Immature natural killer cell (primary cell): ENCODE results near the gene CDKL1. TPM values are rescaled to one million over a fixed set of nuclear protein-coding genes. Genes with fewer than 3 reads are reported as not detected.
A peak's percentile ranks its signal among the peaks of the same experiment; 100 is the strongest.
"Not testable (repeated sequence)": the region's sequence is repeated elsewhere in the genome, so short reads cannot be mapped to it uniquely, and the experiment has no call there.

Experiments used
- DNase-seq, 3 donors: peaks; one replicate each; pipeline ENCODE4 v3.0.0; 2022; ENCODE audit warnings: mixed read lengths in 1 of 3
- H3K27ac Mint-ChIP-seq, 6 donors: one replicate each; pipeline ENCODE4 v1.8.0; 2020; ENCODE audit warnings: mixed read lengths in 6 of 6, mild to moderate bottlenecking in 5 of 6, inconsistent platforms in 4 of 6, moderate library complexity in 3 of 6
- H3K27me3 Mint-ChIP-seq, 3 donors: one replicate each; pipeline ENCODE4 v1.8.0; 2020 to 2021; ENCODE audit warnings: low read depth in 3 of 3, mild to moderate bottlenecking in 3 of 3, mixed read lengths in 3 of 3, moderate library complexity in 3 of 3, inconsistent platforms in 1 of 3
- H3K36me3 Mint-ChIP-seq, 3 donors: one replicate each; pipeline ENCODE4 v1.8.0; 2020; ENCODE audit warnings: mixed read lengths in 3 of 3, inconsistent platforms in 2 of 3, mild to moderate bottlenecking in 2 of 3
- H3K4me1 Mint-ChIP-seq, 2 donors: one replicate each; pipeline ENCODE4 v1.8.0; 2020; ENCODE audit warnings: inconsistent platforms in 2 of 2, mild to moderate bottlenecking in 2 of 2, mixed read lengths in 2 of 2, moderate library complexity in 1 of 2
- H3K4me3 Mint-ChIP-seq, 5 donors: one replicate each; pipeline ENCODE4 v1.8.0; 2020; ENCODE audit warnings: mild to moderate bottlenecking in 5 of 5, mixed read lengths in 5 of 5, inconsistent platforms in 3 of 5, moderate library complexity in 3 of 5
- H3K9me3 Mint-ChIP-seq, 6 donors: one replicate each; pipeline ENCODE4 v1.8.0; 2020; ENCODE audit warnings: mild to moderate bottlenecking in 6 of 6, mixed read lengths in 6 of 6, inconsistent platforms in 4 of 6, moderate library complexity in 3 of 6
- polyA plus RNA-seq, 3 donors: library from polyadenylated mRNA; unstranded; fragments of 300-500 nt; fragmentation: Illumina TruSeq; gene quantifications; one replicate each; pipeline ENCODE4 v1.2.3, GENCODE V29; 2021

Gene CDKL1
- polyA plus RNA-seq, 3 donors from 2014 or later, result 3.6 to 9.9 (median 5.4) TPM

GRCh38 chr14:50331596-50331995 is 65.1 kb downstream of the CDKL1 start:
- Mint-ChIP-seq H3K9me3 (no peaks in the 10 kb centered on the region), H3K27me3 (no peaks in the 10 kb centered on the region), H3K36me3 (peaks cover 4 to 25% (median 19%) of the 10 kb centered on the region in 3 donors), H3K4me3 (no peak overlapping the region), H3K27ac (peak overlapping the region in 1 of 6 donors; percentile 51), H3K4me1 (peaks cover 21% of the 10 kb centered on the region in 2 donors)
- DNase-seq, result no peak

DNA sequence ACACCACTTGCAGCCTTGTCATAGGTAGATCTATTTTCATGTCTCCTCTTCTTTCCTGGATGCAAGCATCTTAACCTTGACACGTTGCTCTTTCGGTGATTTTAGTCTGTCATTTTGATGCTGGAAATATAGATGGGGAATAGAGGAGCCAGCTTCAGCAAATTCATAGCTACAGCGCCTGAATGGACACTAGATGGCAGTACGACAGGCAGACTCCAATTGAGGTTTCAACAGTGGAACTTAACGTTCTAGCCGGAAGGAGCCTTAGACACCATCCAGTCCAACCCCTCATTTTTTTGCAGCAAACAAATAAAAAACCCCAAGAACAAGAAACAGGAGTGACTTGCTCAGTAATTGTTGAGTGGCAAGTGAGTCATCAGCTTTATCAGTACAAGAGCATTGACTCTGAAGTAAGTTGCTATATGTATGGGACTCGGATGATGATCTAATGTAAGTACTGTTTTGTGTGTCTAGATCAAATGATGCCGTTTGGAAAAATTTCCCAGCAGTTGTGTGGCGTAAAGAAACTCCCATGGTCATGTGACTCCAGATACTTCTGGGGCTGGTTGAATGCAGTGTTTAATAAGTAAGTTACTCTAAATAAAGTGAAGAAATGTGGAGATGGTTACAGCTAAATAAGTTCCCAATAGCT is 75.5 kb downstream of the CDKL1 start:
- Mint-ChIP-seq H3K4me3 (no peak overlapping the region), H3K27ac (no peak overlapping the region), H3K27me3 (peaks cover 0 to 3% (median 2%) of the 10 kb centered on the region in 3 donors), H3K36me3 (peaks cover 3 to 10% (median 5%) of the 10 kb centered on the region in 3 donors), H3K9me3 (no peaks in the 10 kb centered on the region), H3K4me1 (peaks cover 0 to 24% of the 10 kb centered on the region in 2 donors)
- peak; percentile 74 to 84 (median 76) for DNase-seq

DNA sequence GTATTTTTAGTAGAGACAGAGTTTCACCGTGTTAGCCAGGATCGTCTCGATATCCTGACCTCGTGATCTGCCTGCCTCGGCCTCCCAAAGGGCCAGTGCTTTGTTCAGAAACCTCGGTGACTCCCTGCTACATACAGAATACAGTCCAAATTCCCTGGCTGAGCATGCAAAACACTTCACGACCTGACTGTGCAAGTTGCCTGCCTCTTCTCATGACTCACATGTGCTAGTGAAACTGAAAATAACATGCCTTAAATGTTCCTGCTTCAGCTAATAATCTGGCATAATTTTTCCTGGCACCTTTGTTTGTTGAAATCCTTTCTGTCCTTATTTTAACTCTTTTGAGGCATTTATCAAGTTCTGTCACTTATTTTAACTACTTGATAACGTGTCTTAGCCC is 76.4 kb downstream of the CDKL1 start:
- H3K4me3 Mint-ChIP-seq, result no peak overlapping the region
- H3K27me3 Mint-ChIP-seq, result peaks cover 0 to 3% (median 2%) of the 10 kb centered on the region in 3 donors
- no peaks in the 10 kb centered on the region for H3K9me3 Mint-ChIP-seq
- no peak for DNase-seq
- H3K27ac Mint-ChIP-seq, result no peak overlapping the region
- H3K36me3 Mint-ChIP-seq, result peaks cover 0 to 7% (median 6%) of the 10 kb centered on the region in 3 donors
- peaks cover 0 to 30% of the 10 kb centered on the region in 2 donors for H3K4me1 Mint-ChIP-seq

DNA sequence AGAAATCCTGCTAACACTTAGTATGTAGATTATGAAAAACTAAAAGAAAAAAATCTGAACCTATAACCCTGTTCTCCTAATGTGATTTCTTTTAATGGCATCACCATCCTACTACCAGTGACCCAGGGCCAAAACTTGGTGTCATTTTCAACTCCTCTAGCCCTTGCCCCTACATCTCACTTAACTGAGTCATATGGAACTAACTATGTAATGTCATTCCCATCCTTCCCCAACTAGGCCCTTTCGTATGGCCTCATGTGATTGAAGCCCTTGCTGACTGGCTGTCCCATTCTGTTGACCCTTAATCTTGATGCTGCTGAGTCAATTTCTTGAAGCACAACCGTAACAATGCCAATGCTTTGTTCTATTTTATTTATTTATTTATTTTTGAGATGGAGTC is 77.0 kb downstream of the CDKL1 start:
- peaks cover 0 to 6% (median 3%) of the 10 kb centered on the region in 3 donors for H3K36me3 Mint-ChIP-seq
- H3K27me3 Mint-ChIP-seq, result peaks cover 0 to 3% (median 2%) of the 10 kb centered on the region in 3 donors
- peak overlapping the region in 2 of 6 donors; percentile 17 to 64 for H3K27ac Mint-ChIP-seq
- no peak for DNase-seq
- peaks cover 0 to 30% of the 10 kb centered on the region in 2 donors for H3K4me1 Mint-ChIP-seq
- no peak overlapping the region for H3K4me3 Mint-ChIP-seq
- H3K9me3 Mint-ChIP-seq, result no peaks in the 10 kb centered on the region

GRCh38 chr14:50319293-50319692 is 77.4 kb downstream of the CDKL1 start:
- Mint-ChIP-seq H3K4me3 (no peak overlapping the region), H3K27ac (peak overlapping the region in 2 of 6 donors; percentile 27 to 64), H3K27me3 (peaks cover 0 to 3% (median 2%) of the 10 kb centered on the region in 3 donors), H3K36me3 (peaks cover 0 to 6% (median 3%) of the 10 kb centered on the region in 3 donors), H3K4me1 (peaks cover 1 to 32% of the 10 kb centered on the region in 2 donors), H3K9me3 (no peaks in the 10 kb centered on the region)
- no peak for DNase-seq

GRCh38 chr14:50318031-50318626 is 78.6 kb downstream of the CDKL1 start:
- H3K36me3 Mint-ChIP-seq, result peaks cover 0 to 6% (median 0%) of the 10 kb centered on the region in 3 donors
- H3K4me1 Mint-ChIP-seq, result peaks cover 12 to 44% of the 10 kb centered on the region in 2 donors
- no peak for DNase-seq
- H3K27ac Mint-ChIP-seq, result no peak overlapping the region
- H3K4me3 Mint-ChIP-seq, result no peak overlapping the region
- H3K27me3 Mint-ChIP-seq, result peaks cover 0 to 3% (median 2%) of the 10 kb centered on the region in 3 donors
- no peaks in the 10 kb centered on the region for H3K9me3 Mint-ChIP-seq

GRCh38 chr14:50314098-50314497 is 82.6 kb downstream of the CDKL1 start:
- not testable (repeated sequence) for DNase-seq, H3K36me3 Mint-ChIP-seq, H3K27me3 Mint-ChIP-seq, H3K9me3 Mint-ChIP-seq
- peaks cover 28 to 59% of the 10 kb centered on the region in 2 donors for H3K4me1 Mint-ChIP-seq
- H3K27ac Mint-ChIP-seq, result peak overlapping the region in 2 of 6 donors; percentile 30 to 32
- H3K4me3 Mint-ChIP-seq, result peak overlapping the region in 3 of 5 donors; percentile 94 to 96 (median 94)

GRCh38 chr14:50312734-50313054 is 84.0 kb downstream of the CDKL1 start:
- Mint-ChIP-seq H3K27me3 (peaks cover 3 to 8% (median 6%) of the 10 kb centered on the region in 3 donors), H3K4me3 (peak overlapping the region; percentile 94 to 97 (median 94)), H3K36me3 (peaks cover 0 to 6% (median 0%) of the 10 kb centered on the region in 3 donors), H3K4me1 (peaks cover 28 to 55% of the 10 kb centered on the region in 2 donors), H3K27ac (peak overlapping the region; percentile 95 to 99 (median 96)), H3K9me3 (no peaks in the 10 kb centered on the region)
- DNase-seq, result no peak

- Mint-ChIP-seq H3K4me3 (peak within 1 kb of the TSS; percentile 94 to 97 (median 94)), H3K27ac (peak within 1 kb of the TSS; percentile 95 to 99 (median 96)), H3K4me1 (peaks cover 28 to 52% of the 10 kb centered on the region in 2 donors), H3K27me3 (peaks cover 3 to 8% (median 6%) of the 10 kb centered on the region in 3 donors), H3K36me3 (peaks cover 0 to 6% (median 0%) of the 10 kb centered on the region in 3 donors), H3K9me3 (no peaks in the 10 kb centered on the region)
- DNase-seq, result peak; percentile 93 to 94 (median 93)
Measured at GRCh38 chr14:50311972-50312733, 84.5 kb downstream of the CDKL1 start, which contains the start of the genes DMAC2L and L2HGDH. DMAC2L (plus strand) TSS chr14:50312324; CDS start chr14:50321488, 9,164 bp downstream. L2HGDH (minus strand) TSS chr14:50312229; CDS start chr14:50312150, 79 bp downstream.

DNA sequence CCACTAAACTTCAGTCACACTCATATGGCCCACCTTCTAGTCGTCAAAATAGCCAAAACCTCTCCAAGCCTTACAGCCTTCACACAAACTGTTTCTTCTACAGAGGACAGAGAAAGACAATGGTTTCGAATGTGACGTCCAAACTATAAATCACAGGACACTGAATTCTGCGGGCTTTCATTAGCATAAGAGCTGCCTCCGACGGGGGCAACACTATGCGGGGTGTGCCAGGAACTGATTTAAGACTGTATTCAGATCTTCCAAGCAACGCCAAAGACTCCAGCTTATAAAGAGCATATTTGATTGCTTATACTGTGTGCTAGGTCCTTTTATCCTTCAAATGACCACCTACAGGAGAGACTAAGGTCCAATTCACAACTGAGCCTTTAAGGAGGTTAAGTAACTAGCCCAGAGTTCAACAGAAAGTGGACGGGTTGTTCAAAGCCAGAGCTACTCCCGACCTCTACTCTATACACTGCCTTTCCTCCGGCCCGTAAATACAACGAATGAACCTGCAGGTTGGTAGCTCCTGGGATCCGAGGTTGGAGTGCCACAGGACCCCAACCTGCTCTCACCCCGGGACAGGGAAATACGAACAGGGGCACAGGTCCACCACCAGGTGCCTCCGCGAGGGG is 85.2 kb downstream of the CDKL1 start:
- peak overlapping the region; percentile 90 to 99 (median 95) for H3K27ac Mint-ChIP-seq
- peaks cover 3 to 8% (median 6%) of the 10 kb centered on the region in 3 donors for H3K27me3 Mint-ChIP-seq
- peak overlapping the region; percentile 94 to 97 (median 94) for H3K4me3 Mint-ChIP-seq
- H3K9me3 Mint-ChIP-seq, result no peaks in the 10 kb centered on the region
- H3K4me1 Mint-ChIP-seq, result peaks cover 28 to 45% of the 10 kb centered on the region in 2 donors
- peaks cover 0 to 6% (median 0%) of the 10 kb centered on the region in 3 donors for H3K36me3 Mint-ChIP-seq
- no peak for DNase-seq

- Mint-ChIP-seq H3K36me3 (no peaks in the 10 kb centered on the region), H3K4me3 (peak overlapping the region in 2 of 5 donors; percentile 64 to 75), H3K27me3 (peaks cover 3 to 8% (median 6%) of the 10 kb centered on the region in 3 donors), H3K4me1 (peaks cover 28 to 37% of the 10 kb centered on the region in 2 donors), H3K9me3 (no peaks in the 10 kb centered on the region), H3K27ac (peak overlapping the region in 1 of 6 donors; percentile 79)
- no peak for DNase-seq
Measured at GRCh38 chr14:50310445-50310844, 86.2 kb downstream of the CDKL1 start.

DNA sequence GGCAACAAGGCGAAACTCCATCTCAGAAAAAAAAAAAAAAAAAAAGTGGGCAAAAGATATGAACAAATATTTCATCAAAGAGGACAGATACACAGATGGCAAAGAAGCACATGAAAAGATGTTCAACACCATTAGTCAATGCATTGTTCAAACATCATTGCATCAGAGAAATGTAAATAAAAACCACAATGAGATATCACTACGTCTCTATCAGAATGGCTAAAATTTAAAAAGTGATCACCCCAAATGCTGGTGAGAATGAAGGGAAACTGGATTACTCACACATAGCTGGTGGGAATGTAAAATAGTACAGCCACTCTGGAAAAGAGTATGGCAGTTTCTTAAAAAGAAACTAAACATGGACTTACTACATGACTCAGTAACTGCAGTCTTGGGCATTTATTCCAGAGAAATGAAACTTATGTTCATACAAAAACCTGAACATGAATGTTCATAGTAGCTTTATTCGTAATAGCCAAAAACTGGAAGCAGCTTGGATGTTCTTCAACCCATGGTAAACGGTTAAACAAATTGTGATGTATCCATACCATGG is 88.2 kb downstream of the CDKL1 start:
- H3K4me3 Mint-ChIP-seq, result no peak overlapping the region
- H3K4me1 Mint-ChIP-seq, result peaks cover 20 to 26% of the 10 kb centered on the region in 2 donors
- H3K27me3 Mint-ChIP-seq, result peaks cover 3 to 8% (median 6%) of the 10 kb centered on the region in 3 donors
- no peaks in the 10 kb centered on the region for H3K36me3 Mint-ChIP-seq
- H3K9me3 Mint-ChIP-seq, result no peaks in the 10 kb centered on the region
- DNase-seq, result no peak
- no peak overlapping the region for H3K27ac Mint-ChIP-seq
